GM12878 (cell line): ENCODE data around the gene EIF4E2.

Experiments used
- MAX ChIP-seq: IDR thresholded peaks from 2 replicates; pipeline ENCODE4 v1.6.1; 2012; ENCODE audit warnings: low read depth, low read length, improper control_type of control experiment
- POLR2AphosphoS5 ChIP-seq: IDR thresholded peaks from 2 replicates; pipeline ENCODE4 v1.6.1; 2011; ENCODE audit warnings: mild to moderate bottlenecking, low read length, inconsistent platforms

GRCh38 chr2:232597362-232598079 lies 47.0 kb downstream of the EIF4E2 start:
- TF ChIP-seq POLR2AphosphoS5 (no peak), MAX (no peak)
